Measurements from ENCODE around the gene KCNAB1.
A peak's percentile ranks its signal among the peaks of the same experiment; 100 is the strongest.

The KCNAB1 gene

GRCh38 chr3:156509189-156510174 lies 389.1 kb downstream of the KCNAB1 start:
- DNase-seq (ENCODE audit: low read depth), result peak; percentile 84

GRCh38 chr3:156511987-156512677 lies 391.8 kb downstream of the KCNAB1 start:
- no peak for TF ChIP-seq CTCF (IDR thresholded peaks at IDR 0.05; ENCODE audit: low read length, missing control alignments)
- H3K4me3 ChIP-seq (replicated peaks; ENCODE audit: low read depth, low read length), result no peak overlapping the region
- DNase-seq (ENCODE audit: low read depth), result no peak

More at GRCh38 chr3:156509189-156510174, 389.1 kb downstream of the KCNAB1 start:
- H3K4me3 ChIP-seq (replicated peaks; ENCODE audit: low read depth, low read length), result no peak overlapping the region
- peak; percentile 53 for TF ChIP-seq CTCF (IDR thresholded peaks at IDR 0.05; ENCODE audit: low read length, missing control alignments)

- no peak overlapping the region for H3K4me3 ChIP-seq (replicated peaks; ENCODE audit: low read depth, low read length)
- no peak for TF ChIP-seq CTCF (IDR thresholded peaks at IDR 0.05; ENCODE audit: low read length, missing control alignments)
- no peak for DNase-seq (ENCODE audit: low read depth)
Measured at GRCh38 chr3:156513619-156514018, 393.2 kb downstream of the KCNAB1 start.

GRCh38 chr3:156516284-156516683 lies 395.9 kb downstream of the KCNAB1 start:
- no peak for DNase-seq (ENCODE audit: low read depth)
- TF ChIP-seq CTCF (IDR thresholded peaks at IDR 0.05; ENCODE audit: low read length, missing control alignments), result no peak
- H3K4me3 ChIP-seq (replicated peaks; ENCODE audit: low read depth, low read length), result no peak overlapping the region

GRCh38 chr3:156516961-156517360 lies 396.6 kb downstream of the KCNAB1 start:
- DNase-seq (ENCODE audit: low read depth), result no peak
- TF ChIP-seq CTCF (IDR thresholded peaks at IDR 0.05; ENCODE audit: low read length, missing control alignments), result no peak
- H3K4me3 ChIP-seq (replicated peaks; ENCODE audit: low read depth, low read length), result no peak overlapping the region

- no peak overlapping the region for H3K4me3 ChIP-seq (replicated peaks; ENCODE audit: low read depth, low read length)
- no peak for DNase-seq (ENCODE audit: low read depth)
- TF ChIP-seq CTCF (IDR thresholded peaks at IDR 0.05; ENCODE audit: low read length, missing control alignments), result no peak
Measured at GRCh38 chr3:156518726-156519125, 398.3 kb downstream of the KCNAB1 start.
